GM21529 (cell line): ENCODE results near the gene SERPINB3.
A peak's percentile ranks its signal among the peaks of the same experiment; 100 is the strongest.
"Not testable (repeated sequence)": the region's sequence is repeated elsewhere in the genome, so short reads cannot be mapped to it uniquely, and the experiment has no call there.

Experiments used
- ATAC-seq: cut with Tn5 transposase; IDR thresholded peaks from one replicate; pipeline ENCODE4 v1.9.1; 2021; ENCODE audit not compliant: unreplicated experiment

Gene SERPINB3

DNA sequence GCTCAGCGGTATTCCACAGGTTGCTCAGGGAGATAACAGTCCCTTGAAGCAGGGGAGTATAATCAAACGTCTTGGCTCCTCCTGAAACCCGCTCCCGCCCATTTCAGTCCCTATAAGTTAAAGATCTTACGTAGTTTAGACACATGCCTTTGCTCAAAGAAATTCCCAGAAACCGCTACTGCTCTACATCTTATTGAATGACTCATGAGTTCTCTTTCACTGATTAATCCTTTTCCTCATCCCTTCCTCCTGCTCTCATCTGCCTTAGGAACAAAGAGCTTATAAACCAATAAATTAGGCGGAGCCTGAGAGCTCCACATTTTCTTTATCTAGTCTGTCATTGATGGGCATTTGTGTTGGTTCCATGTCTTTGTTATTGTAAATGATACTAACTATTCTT is 13.5 kb downstream of the SERPINB3 start:
- ATAC-seq, result no peak

DNA sequence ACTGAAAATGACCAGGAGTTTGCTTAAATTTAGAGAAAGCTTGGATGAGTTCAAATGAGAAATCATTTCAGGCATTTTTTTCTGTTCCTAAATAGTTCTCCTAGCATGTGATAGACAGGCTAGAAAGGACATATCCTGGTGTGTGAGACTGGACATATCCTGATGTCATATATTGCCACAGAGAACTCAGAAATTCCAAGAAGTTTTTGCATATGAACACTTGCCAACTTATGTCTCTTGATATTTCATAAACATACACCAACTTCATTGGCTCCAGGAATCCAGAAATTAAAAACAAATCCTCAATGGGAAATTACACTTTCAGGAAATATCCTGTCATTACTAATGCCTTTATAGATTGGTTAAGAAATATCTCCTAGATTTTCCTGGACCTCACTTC is 14.8 kb downstream of the SERPINB3 start:
- no peak for ATAC-seq

DNA sequence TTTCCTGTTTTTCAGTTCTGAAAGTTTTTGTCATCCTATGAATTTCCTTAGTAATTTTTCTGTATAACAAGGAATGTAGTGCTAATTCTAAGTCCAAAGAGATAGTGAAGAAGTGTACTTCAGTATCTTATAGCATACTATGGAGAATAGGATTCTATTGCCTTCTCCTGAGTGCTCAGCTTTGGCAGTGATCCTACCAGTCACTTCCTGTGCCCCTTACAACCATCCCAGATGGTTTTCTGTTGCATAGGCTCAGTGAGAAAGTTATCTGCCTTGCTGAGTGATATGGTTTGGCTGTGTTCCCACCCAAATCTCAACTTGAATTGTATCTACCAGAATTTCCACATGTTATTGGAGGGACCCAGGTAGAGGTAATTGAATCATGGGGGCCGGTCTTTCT is 17.0 kb downstream of the SERPINB3 start:
- not testable (repeated sequence) for ATAC-seq

DNA sequence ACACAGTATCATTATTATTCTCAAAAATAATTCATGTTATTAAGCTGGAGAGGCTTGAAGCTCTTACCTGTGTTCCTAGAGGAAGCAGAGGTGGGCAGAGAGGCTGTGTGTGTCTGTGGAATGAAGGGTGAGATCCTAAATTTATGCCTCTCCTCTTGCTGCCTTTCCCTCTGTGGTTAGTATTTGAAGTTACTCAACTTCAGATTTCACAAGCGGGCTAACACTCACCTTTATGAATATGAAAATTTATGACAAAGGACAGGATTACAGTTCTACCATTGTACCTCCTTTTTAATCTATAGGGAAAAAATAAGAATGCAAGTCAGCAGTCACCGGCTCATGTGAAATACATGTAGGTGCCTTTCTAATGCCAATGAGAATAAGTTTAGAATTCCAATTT is 17.6 kb downstream of the SERPINB3 start, which contains the start of gene SERPINB4:
Gene SERPINB4 (minus strand): TSS at position 115 of the 400 bp plus-strand sequence. CDS start 679 bp downstream, outside the sequence.
- ATAC-seq, result not testable (repeated sequence)

DNA sequence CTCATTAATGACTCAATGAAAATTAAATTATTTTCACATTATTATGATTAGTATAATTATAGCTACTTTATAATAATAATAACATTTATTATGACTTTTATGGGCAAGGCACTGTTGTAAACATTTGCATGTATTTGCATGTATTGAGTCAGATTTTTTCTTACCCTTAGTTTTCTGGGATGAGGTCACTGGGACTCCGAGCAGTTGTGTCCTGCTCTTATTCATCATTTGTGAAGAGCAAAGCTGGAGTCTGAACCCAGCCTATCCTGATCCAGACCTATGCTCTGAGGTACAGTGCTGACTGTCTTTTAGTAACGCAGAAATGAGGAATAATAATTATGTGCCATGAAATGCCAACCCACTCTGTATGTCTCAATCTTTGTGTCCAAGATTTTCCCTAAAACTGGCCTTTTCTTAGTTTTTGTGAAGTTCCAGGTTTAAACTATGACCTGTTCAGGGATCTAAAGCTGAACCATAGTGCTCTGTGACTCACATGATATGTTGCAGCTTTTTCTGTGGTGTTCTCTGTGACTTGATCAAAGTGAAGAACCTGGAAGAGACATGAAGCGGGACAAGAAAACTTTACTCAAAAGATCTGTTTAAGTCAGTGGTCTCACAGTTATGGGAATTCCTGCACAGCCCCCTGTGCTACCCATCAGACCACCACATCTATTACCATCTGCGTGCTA is 18.9 kb downstream of the SERPINB3 start:
- not testable (repeated sequence) for ATAC-seq

DNA sequence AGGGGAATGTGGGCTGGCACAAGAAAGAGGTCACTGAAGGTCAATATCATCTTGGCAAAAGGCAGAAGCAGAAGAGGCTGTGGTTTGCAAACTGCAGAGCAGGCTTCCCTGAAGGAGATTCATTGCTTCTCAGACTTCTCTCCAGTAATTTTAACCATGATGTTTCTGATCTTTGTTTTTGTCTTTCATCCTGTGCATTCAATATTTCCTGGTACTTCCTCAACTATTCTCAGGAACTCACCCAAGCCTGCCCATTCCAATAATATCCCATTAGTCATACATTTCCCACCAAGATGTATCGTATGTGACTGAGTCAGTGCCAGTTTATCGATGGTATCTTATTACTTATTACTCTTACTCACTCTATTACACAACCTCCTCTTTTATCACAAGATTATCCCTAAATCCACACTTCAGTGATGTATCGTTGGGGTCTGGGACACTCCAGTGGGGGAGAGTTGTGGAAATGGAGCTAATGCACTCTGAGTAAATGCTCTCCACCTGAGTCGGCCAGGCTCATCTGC is 20.5 kb downstream of the SERPINB3 start:
- not testable (repeated sequence) for ATAC-seq

DNA sequence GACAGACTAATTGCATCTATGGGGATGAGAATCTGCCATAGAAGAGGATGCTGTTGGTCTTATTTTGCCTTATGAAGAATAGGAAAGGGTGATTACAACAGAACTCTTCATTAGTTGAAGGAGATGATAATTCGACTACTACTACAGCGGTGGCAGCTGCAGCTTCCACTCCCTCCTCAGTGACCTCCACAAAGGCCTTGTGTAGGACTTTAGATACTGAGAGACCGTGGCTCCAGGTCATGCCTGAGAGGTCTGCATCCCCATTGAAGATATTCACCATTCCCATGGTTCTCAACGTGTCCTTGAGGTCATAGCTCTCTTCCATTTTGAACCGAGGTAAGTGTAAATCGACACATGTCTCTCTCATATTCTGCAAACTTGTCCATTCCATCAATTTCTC is 24.0 kb downstream of the SERPINB3 start:
- ATAC-seq, result no peak

DNA sequence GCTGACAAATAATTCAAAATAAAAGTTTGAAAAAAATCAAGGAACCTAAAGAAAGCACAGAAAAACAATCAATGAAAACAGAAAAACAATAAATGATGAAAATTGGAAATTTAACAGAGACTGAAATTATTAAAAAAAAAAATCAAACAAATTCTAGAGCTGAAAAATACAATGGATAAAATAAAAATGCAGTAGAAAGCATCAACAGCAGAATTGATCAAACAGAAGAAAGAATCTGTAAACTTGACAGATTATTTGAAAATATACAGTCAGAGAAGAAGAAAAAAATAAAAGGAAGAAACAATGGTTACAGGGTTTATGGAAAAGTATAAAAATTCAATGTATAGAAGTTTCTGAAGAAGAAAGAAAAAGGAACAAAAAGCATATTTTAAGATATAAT is 33.9 kb downstream of the SERPINB3 start:
- no peak for ATAC-seq

DNA sequence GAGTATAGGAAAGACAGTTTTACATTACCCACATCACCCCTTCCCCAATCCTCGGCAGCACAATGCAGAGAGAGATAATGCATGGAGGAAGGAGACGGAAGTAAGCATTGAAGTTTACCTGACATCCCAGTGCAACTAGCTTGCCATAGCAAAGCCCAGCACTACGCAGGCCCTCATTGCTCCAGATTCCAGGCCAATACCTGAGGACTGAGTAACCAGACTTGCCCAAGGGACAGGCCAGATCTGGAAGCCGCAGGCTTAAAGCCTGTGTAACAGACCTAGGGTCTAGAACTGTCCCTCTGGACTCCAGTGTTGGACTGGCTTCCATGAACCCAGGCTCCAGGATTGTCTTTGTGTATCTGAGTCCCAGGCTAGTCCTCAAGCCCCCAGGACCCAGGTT is 35.3 kb downstream of the SERPINB3 start:
- ATAC-seq, result no peak

DNA sequence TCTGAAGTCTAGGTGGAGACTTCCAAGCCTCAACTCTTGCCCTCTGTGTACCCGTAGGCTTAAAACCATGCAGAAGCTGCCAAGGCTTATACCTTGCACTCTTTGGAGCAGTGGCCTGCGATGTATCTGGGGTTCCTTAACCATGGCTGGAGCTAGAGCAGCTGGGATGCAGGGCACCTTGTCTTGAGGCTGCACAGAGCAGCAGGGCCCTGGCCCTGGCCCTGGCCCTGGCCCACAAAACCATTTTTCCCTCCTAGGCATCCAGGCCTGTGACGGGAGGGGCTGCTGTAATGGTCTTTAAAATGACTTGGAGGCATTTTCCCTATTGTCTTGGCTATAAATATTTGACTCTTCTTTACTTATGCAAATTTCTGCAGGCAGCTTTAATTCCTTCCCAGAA is 36.8 kb downstream of the SERPINB3 start:
- ATAC-seq, result no peak

DNA sequence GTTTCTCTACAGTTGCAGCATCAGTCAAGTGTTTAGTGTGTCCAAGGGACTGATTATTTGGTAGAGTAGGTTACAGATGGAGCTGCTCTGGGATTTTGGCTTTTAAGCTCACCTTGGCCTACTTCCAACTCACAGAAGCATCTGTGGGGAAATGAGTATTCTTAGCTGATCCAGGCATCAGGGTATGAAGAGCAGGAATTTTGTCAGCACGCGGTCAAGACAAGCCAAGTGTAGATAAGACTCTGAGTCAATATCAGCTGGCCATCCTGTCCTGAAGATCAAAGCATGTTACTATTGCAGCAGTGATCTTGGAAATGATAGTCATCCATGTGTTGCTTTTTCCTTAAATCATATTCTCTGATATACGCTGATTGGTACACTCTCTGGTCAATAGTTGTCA is 42.0 kb downstream of the SERPINB3 start:
- ATAC-seq, result no peak

DNA sequence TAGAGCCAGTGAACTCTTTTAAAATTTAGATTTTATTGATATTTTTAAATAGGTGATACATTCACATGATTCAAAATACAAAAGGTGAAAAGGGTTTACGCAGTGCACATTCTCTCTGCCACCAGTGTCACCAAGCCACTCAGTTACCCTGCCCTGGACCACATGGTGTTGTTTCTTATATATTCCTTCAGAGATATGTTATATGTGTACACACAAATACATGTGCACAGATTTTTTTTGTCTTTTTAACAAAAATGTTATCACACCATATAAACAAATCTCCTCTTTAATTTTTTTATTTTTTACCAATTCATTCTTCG is 43.8 kb downstream of the SERPINB3 start:
- no peak for ATAC-seq

DNA sequence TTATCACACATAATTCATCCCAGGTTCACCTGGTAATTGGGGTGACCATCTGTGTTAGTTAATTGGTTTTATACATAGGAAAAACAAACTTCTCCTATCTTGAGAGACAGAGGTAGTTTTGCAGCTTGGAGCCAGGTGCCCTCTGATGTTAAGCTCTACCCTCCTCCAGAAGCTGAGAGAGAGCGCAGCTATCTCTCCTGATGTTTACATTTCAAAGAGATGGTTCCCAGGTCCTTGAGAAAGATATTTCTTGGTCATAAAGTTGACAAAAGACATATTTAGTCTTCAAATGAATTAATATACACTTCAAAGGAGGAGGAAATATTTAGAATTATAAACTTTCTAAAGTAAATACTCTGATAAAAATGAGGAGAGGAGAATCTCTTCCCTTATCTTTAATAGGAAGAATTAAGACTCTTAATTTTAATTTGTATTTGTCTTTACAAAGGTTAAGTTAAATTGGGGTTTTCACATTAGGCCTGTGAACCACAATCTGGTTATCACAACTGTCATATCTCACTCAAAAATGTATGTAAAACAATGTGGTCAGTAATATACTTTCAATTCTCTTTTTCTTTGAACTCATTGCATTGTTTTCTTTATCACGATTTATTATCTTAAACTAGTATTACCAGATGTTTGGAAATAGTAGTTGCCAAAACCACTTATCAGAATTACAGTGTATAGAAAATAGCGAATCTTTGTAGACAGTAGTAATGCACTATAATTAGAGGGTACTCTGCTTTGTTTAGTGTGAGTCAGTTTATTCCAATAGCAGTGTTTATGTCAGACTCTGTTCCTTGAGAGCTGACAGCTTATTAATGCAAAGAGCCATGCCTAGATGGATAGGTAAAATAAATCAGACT is 44.4 kb downstream of the SERPINB3 start:
- peak; percentile 86 for ATAC-seq

DNA sequence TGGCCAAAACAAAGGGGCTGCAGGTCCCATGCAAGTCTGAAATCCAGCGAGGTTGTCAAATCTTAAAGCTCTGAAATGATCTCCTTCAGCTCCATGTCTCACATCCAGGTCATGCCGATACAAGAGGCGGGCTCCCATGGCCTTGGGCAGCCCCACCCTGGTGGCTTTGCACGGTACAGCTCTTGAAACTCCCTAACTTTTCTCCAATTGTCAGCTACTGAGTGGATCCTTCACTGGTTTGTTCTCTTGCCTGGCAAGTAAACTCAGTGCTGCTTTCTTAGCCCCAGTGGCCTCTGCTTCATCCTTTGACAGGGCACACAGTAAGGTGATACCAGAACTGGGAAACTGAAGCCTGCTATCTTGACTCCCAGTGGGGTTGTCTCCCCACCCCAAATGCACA is 48.3 kb downstream of the SERPINB3 start:
- ATAC-seq, result no peak

DNA sequence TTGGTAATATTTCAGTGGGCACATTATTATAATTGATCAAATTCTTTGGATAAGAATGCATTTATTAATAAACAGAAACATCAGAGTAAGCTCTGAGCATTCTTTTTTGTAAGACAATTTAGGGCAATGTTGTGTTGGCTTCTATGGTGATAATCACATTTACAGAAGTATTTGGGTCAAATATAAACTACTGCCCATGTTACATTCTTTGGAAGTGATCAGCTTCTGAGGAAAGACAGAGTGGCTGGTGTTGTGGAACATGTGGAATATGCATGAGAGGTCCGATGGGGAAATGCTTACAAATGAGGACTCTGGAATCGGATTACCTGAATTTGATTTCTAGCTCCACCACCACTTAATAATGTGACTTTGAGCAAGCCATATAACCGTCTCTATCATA is 55.2 kb downstream of the SERPINB3 start:
- no peak for ATAC-seq
